ENCODE data around the gene PRKCE. TPM values are rescaled to one million over a fixed set of nuclear protein-coding genes. Genes with fewer than 3 reads are reported as not detected.

The PRKCE gene
- total RNA-seq, 1 experiment from 2014 or later, result 1.3 TPM

DNA sequence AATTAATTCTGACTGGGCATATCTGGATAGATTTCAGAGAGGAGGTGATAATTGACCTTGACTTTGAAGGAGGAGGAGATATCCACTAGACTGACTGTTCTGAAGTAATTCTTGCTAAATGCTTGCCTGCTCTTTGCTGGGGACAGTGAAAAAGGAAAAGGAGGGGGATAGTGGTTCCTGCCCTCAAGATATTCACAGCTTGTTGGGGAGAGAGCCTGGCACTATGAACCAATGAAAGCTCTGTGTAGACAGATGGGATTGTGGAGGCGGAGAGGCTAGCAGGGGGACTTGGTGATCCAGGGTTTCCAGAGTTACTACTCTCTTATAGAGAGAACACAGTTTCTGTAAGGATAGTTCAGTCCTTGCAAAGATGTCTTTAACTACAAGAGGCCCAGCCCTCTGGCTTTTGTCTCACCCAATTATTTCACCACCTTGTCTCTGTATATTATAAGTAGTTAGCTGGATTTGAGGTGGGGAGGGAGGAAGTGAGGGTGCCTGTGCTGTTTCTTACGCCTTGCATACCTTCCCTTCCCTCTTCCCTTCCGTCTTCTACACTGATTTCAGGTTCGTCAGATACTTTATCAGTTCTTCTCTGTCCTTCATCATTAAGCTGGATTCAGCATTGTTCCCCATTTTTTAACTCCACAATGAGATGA lies 190.4 kb downstream of the PRKCE start:
- no CpG with 5 or more reads among the region's 4 CpGs for WGBS (ENCODE audit: extremely low coverage, insufficient read length, low lambda C conversion rate)
- H3K79me2 ChIP-seq (ENCODE audit: insufficient read depth, low read length), result no peaks in the 10 kb centered on the region

More for the DNA sequence above, 190.4 kb downstream of the PRKCE start:
- H2BK20ac ChIP-seq (ENCODE audit: low read depth, low read length, poor library complexity, severe bottlenecking), result no peak overlapping the region
- Mint-ChIP-seq H3K9me3 (no peaks in the 10 kb centered on the region), H3K4me3 (no peak overlapping the region), H3K36me3 (ENCODE audit: insufficient read depth in 1 of 3, low read depth in 3 of 3) (no peaks in the 10 kb centered on the region), H3K27ac (no peak overlapping the region), H3K27me3 (ENCODE audit: low read depth) (peaks cover 3% of the 10 kb centered on the region; the same call in 1 of the 2 replicates), H3K4me1 (peaks cover 4 to 18% of the 10 kb centered on the region in 2 experiments)
- H4K8ac ChIP-seq (replicated peaks; ENCODE audit: insufficient read length, low read depth, low read length), result no peak overlapping the region
- no peaks in the 10 kb centered on the region for H3K9me3 ChIP-seq (ENCODE audit: control insufficient read depth, low read depth, low read length)
- H3K23ac ChIP-seq (ENCODE audit: insufficient read length, low read depth, low read length), result no peak overlapping the region
- H3K4ac ChIP-seq (ENCODE audit: low read depth, low read length), result no peak overlapping the region
- H2BK120ac ChIP-seq (ENCODE audit: low read depth, low read length, poor library complexity, severe bottlenecking), result no peak overlapping the region
- no peaks in the 10 kb centered on the region for H4K20me1 ChIP-seq (ENCODE audit: control insufficient read depth, insufficient read depth, insufficient read length)
- no peak overlapping the region for H3K14ac ChIP-seq (ENCODE audit: insufficient read depth, low read length)
- no peak overlapping the region for H3K27ac ChIP-seq (ENCODE audit: insufficient read length, low read depth, low read length)
- H2AK5ac ChIP-seq (ENCODE audit: insufficient read length, low read length), result no peak overlapping the region
- no peak overlapping the region for H3T11ph ChIP-seq (ENCODE audit: low read length)
- TF ChIP-seq, protein P1, sequence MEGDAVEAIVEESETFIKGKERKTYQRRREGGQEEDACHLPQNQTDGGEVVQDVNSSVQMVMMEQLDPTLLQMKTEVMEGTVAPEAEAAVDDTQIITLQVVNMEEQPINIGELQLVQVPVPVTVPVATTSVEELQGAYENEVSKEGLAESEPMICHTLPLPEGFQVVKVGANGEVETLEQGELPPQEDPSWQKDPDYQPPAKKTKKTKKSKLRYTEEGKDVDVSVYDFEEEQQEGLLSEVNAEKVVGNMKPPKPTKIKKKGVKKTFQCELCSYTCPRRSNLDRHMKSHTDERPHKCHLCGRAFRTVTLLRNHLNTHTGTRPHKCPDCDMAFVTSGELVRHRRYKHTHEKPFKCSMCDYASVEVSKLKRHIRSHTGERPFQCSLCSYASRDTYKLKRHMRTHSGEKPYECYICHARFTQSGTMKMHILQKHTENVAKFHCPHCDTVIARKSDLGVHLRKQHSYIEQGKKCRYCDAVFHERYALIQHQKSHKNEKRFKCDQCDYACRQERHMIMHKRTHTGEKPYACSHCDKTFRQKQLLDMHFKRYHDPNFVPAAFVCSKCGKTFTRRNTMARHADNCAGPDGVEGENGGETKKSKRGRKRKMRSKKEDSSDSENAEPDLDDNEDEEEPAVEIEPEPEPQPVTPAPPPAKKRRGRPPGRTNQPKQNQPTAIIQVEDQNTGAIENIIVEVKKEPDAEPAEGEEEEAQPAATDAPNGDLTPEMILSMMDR (conservative IDR thresholded peaks at IDR 0.05), result no peak
- no peak overlapping the region for H2BK12ac ChIP-seq (ENCODE audit: insufficient read length, low read depth, low read length)
- no peak overlapping the region for H3K18ac ChIP-seq (ENCODE audit: insufficient read length, low read depth, low read length)
- DNase-seq, result no peak
- no peak overlapping the region for H2BK5ac ChIP-seq (ENCODE audit: insufficient read length, low read length)
- H3K23me2 ChIP-seq (ENCODE audit: insufficient read length, low read depth, low read length, poor library complexity, severe bottlenecking), result no peaks in the 10 kb centered on the region
- H3K9ac ChIP-seq (ENCODE audit: extremely low read depth, insufficient read length, low read length), result no peak overlapping the region
- no peaks in the 10 kb centered on the region for H3K4me1 ChIP-seq (ENCODE audit: insufficient read depth, low read length)
- H4K5ac ChIP-seq (ENCODE audit: insufficient read length, low read depth, low read length), result no peak overlapping the region
- H3K27me3 ChIP-seq (ENCODE audit: insufficient read depth, low read length), result no peaks in the 10 kb centered on the region
- H3K79me1 ChIP-seq (ENCODE audit: insufficient read depth, low read depth, low read length, poor library complexity, severe bottlenecking), result no peaks in the 10 kb centered on the region
- H3K56ac ChIP-seq (ENCODE audit: insufficient read length, low read depth, low read length), result no peak overlapping the region
- no peak overlapping the region for H3K4me2 ChIP-seq (ENCODE audit: insufficient read depth, insufficient read length, low read length)
- no peak overlapping the region for H4K91ac ChIP-seq (ENCODE audit: insufficient read length, low read depth, low read length)
- no peak overlapping the region for H2AFZ ChIP-seq (ENCODE audit: low read length)
- H2BK15ac ChIP-seq (ENCODE audit: low read depth, low read length), result no peak overlapping the region
